Keratinocyte (primary cell): ENCODE measurements around the gene ATP1A2. TPM values are rescaled to one million over a fixed set of nuclear protein-coding genes. Genes with fewer than 3 reads are reported as not detected.

Experiments
- DNase-seq: peaks from one replicate; pipeline ENCODE4 v3.0.0-alpha.2; 2011; ENCODE audit warnings: low read depth, missing footprints, low spot score
- FAIRE-seq: peaks from 2 replicates; lab custom pipeline; 2011; peaks lifted over from hg19 to GRCh38; lab: Jason Lieb, UNC
- H2AFZ ChIP-seq: 2 replicates; pipeline ENCODE4 v1.6.0; 2012; ENCODE audit warnings: low read length, control low read depth, inconsistent platforms; ENCODE audit not compliant: control insufficient read depth
- H3K27ac ChIP-seq: 2 replicates; pipeline ENCODE4 v1.5.1; 2011; ENCODE audit warnings: low read length; ENCODE audit not compliant: control insufficient read depth, insufficient read depth
- H3K27me3 ChIP-seq: 3 replicates; pipeline ENCODE4 v1.6.0; 2011; ENCODE audit warnings: low read length; ENCODE audit not compliant: control insufficient read depth, insufficient read depth; ENCODE audit errors: extremely low read depth
- H3K36me3 ChIP-seq, 2 experiments: 2 replicates in 1 of 2; 3 replicates in 1 of 2; pipeline ENCODE4 v1.5.1; 2011; ENCODE audit warnings: low read length in 2 of 2, mild to moderate bottlenecking in 1 of 2; ENCODE audit not compliant: control insufficient read depth in 2 of 2, insufficient read depth in 2 of 2; ENCODE audit errors: extremely low read depth in 1 of 2
- H3K4me1 ChIP-seq: 3 replicates; pipeline ENCODE4 v1.5.1; 2011; ENCODE audit warnings: low read length; ENCODE audit not compliant: control insufficient read depth, insufficient read depth; ENCODE audit errors: extremely low read depth
- H3K4me2 ChIP-seq: 3 replicates; pipeline ENCODE4 v1.6.0; 2011; ENCODE audit warnings: low read depth, low read length; ENCODE audit not compliant: control insufficient read depth, insufficient read depth; ENCODE audit errors: extremely low read depth
- H3K4me3 ChIP-seq, 3 experiments: fragments of 200-600 bp in 1 of 3; sonication (generic) in 1 of 3; 2 replicates in 2 of 3; 3 replicates in 1 of 3; pipeline ENCODE4 v1.5.1; 2011 to 2016; ENCODE audit warnings: low read length in 3 of 3, mild to moderate bottlenecking in 3 of 3, control low read depth in 2 of 3, inconsistent platforms in 1 of 3, low read depth in 1 of 3, mixed read lengths in 1 of 3, mixed run types in 1 of 3, moderate library complexity in 1 of 3; ENCODE audit not compliant: control insufficient read depth in 2 of 3, insufficient read depth in 2 of 3; ENCODE audit errors: extremely low read depth in 1 of 3
- H3K79me2 ChIP-seq: 2 replicates; pipeline ENCODE4 v1.6.0; 2012; ENCODE audit warnings: low read length; ENCODE audit not compliant: control insufficient read depth, insufficient read depth
- H3K9ac ChIP-seq: 3 replicates; pipeline ENCODE4 v1.6.0; 2011; ENCODE audit warnings: low read length; ENCODE audit not compliant: control insufficient read depth, insufficient read depth; ENCODE audit errors: extremely low read depth
- H3K9me1 ChIP-seq: 3 replicates; pipeline ENCODE4 v1.6.0; 2011; ENCODE audit warnings: low read length; ENCODE audit not compliant: control insufficient read depth, insufficient read depth; ENCODE audit errors: extremely low read depth
- H3K9me3 ChIP-seq: 2 replicates; pipeline ENCODE4 v1.5.1; 2012; ENCODE audit warnings: low read depth, low read length; ENCODE audit not compliant: control insufficient read depth
- H4K20me1 ChIP-seq: 3 replicates; pipeline ENCODE4 v1.6.0; 2011; ENCODE audit warnings: low read length; ENCODE audit not compliant: control insufficient read depth, insufficient read depth; ENCODE audit errors: extremely low read depth
- CTCF ChIP-seq, 3 experiments: IDR thresholded peaks in 1 of 3; conservative IDR thresholded peaks in 1 of 3; optimal IDR thresholded peaks in 1 of 3; 2 replicates in 2 of 3; 3 replicates in 1 of 3; pipeline versions ENCODE3 to v1.5.1; 2011; ENCODE audit warnings: low read length in 3 of 3, mild to moderate bottlenecking in 3 of 3, moderate library complexity in 2 of 3, control low read depth in 1 of 3, inconsistent platforms in 1 of 3; ENCODE audit not compliant: insufficient read depth in 2 of 3; ENCODE audit errors: extremely low read depth in 1 of 3
- EZH2 ChIP-seq: IDR thresholded peaks from one replicate; pipeline ENCODE4 v1.6.1; 2012; ENCODE audit warnings: inconsistent platforms, mild to moderate bottlenecking, low read length, moderate library complexity
- dilution Hi-C: fragments of 300-500 bp; cut with MboI; formaldehyde crosslinking; loops from one replicate; pipeline ENCODE4 v1.7.0; 2020; ENCODE audit warnings: low sequenced_read_pairs; ENCODE audit not compliant: extremely low pct_ligation_motif_present
- polyA plus RNA-seq, 5 experiments: library from polyadenylated mRNA; depleted of rRNA in 3 of 5; stranded (reverse) in 3 of 5; stranded (forward) in 1 of 5; unstranded in 1 of 5; fragments of >200 nt; gene quantifications; 1 replicate in 1 of 5; 2 replicates in 3 of 5; 3 replicates in 1 of 5; pipeline versions ENCODE4 v1.2.1 to v1.2.3, GENCODE V29; 2011 to 2012; ENCODE audit warnings: missing spikeins in 2 of 5, low read depth in 1 of 5, low replicate concordance in 1 of 5

Gene ATP1A2
- polyA plus RNA-seq, 1 donor (not counting 4 experiments of a cell fraction or from before 2014, with no cell fraction given): not detected

GRCh38 chr1:160143695-160144094 is 28.1 kb downstream of the ATP1A2 start:
- Histone ChIP-seq H3K9me3 (no peaks in the 10 kb centered on the region), H3K9me1 (no peaks in the 10 kb centered on the region), H3K27me3 (no peaks in the 10 kb centered on the region), H3K9ac (no peak overlapping the region), H2AFZ (no peak overlapping the region), H3K4me3 (no peak overlapping the region), H3K27ac (no peak overlapping the region), H4K20me1 (no peaks in the 10 kb centered on the region), H3K79me2 (no peaks in the 10 kb centered on the region), H3K4me2 (no peak overlapping the region), H3K36me3 (no peaks in the 10 kb centered on the region), H3K4me1 (no peaks in the 10 kb centered on the region)
- DNase-seq (no peak), FAIRE-seq (no peak)
- dilution Hi-C loops: no loop called here
- no peak for TF ChIP-seq CTCF (optimal IDR thresholded peaks at IDR 0.05 in 1 of 3, IDR thresholded peaks at IDR 0.05 in 1 of 3, conservative IDR thresholded peaks at IDR 0.05 in 1 of 3; ENCODE audit: extremely low read depth in 1 of 3, insufficient read depth in 2 of 3, low read length in 3 of 3)
- TF ChIP-seq EZH2: no peak

GRCh38 chr1:160144921-160145320 is 29.4 kb downstream of the ATP1A2 start:
- Histone ChIP-seq H2AFZ (no peak overlapping the region), H4K20me1 (no peaks in the 10 kb centered on the region), H3K9ac (no peak overlapping the region), H3K27me3 (no peaks in the 10 kb centered on the region), H3K4me2 (no peak overlapping the region), H3K27ac (no peak overlapping the region), H3K36me3 (no peaks in the 10 kb centered on the region), H3K4me1 (peaks cover 3% of the 10 kb centered on the region), H3K4me3 (no peak overlapping the region), H3K79me2 (no peaks in the 10 kb centered on the region), H3K9me1 (no peaks in the 10 kb centered on the region), H3K9me3 (no peaks in the 10 kb centered on the region)
- FAIRE-seq: no peak
- DNase-seq: no peak
- dilution Hi-C loops: no loop called here
- TF ChIP-seq EZH2 (no peak), CTCF (optimal IDR thresholded peaks at IDR 0.05 in 1 of 3, IDR thresholded peaks at IDR 0.05 in 1 of 3, conservative IDR thresholded peaks at IDR 0.05 in 1 of 3; ENCODE audit: extremely low read depth in 1 of 3, insufficient read depth in 2 of 3, low read length in 3 of 3) (no peak)
